DMS114 treated with DMSO at 0.1 percent for 48 hours (cell line): Measurements from ENCODE around the gene ICAM5.
"Not testable (repeated sequence)": the region's sequence is repeated elsewhere in the genome, so short reads cannot be mapped to it uniquely, and the experiment has no call there.

Experiments used
- DNase-seq: peaks from one replicate; lab custom pipeline; 2025; ENCODE audit not compliant: unreplicated experiment; lab: John Stamatoyannopoulos, UW

The ICAM5 gene

GRCh38 chr19:10269333-10270179, 20.2 kb upstream of the ICAM5 start:
- peak; percentile 41 for DNase-seq

GRCh38 chr19:10270180-10270615, 19.6 kb upstream of the ICAM5 start:
- no peak for DNase-seq

DNA sequence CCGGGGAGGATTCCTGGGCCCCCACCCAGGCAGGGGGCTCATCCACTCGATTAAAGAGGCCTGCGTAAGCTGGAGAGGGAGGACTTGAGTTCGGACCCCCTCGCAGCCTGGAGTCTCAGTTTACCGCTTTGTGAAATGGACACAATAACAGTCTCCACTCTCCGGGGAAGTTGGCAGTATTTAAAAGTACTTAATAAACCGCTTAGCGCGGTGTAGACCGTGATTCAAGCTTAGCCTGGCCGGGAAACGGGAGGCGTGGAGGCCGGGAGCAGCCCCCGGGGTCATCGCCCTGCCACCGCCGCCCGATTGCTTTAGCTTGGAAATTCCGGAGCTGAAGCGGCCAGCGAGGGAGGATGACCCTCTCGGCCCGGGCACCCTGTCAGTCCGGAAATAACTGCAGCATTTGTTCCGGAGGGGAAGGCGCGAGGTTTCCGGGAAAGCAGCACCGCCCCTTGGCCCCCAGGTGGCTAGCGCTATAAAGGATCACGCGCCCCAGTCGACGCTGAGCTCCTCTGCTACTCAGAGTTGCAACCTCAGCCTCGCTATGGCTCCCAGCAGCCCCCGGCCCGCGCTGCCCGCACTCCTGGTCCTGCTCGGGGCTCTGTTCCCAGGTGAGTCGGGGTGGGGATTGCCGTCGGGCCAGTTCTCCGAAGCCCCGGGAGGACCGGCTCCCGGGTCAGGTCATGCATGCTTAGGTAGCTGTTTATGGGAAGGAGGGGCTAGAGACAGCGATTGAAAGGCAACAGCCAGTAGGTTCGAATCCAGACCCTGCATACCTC, 18.9 kb upstream of the ICAM5 start, which contains the start of gene ICAM1:
Gene ICAM1, plus strand, starts transcription at position 505 of the 779 bp plus-strand sequence. Its CDS starts 40 bp downstream, at position 545.
- DNase-seq: no peak

- DNase-seq: no peak
Measured at GRCh38 chr19:10271543-10272086, 18.1 kb upstream of the ICAM5 start.

DNA sequence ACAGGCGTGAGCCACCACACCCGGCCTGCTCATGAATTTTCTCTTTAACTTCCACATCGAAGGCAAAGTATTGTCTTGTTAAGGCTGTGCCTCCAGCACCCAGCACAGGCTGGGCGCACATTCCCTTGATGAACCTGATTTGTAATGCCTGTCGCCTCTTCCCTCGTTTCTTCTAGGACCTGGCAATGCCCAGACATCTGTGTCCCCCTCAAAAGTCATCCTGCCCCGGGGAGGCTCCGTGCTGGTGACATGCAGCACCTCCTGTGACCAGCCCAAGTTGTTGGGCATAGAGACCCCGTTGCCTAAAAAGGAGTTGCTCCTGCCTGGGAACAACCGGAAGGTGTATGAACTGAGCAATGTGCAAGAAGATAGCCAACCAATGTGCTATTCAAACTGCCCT, 15.2 kb upstream of the ICAM5 start:
- DNase-seq: no peak

DNA sequence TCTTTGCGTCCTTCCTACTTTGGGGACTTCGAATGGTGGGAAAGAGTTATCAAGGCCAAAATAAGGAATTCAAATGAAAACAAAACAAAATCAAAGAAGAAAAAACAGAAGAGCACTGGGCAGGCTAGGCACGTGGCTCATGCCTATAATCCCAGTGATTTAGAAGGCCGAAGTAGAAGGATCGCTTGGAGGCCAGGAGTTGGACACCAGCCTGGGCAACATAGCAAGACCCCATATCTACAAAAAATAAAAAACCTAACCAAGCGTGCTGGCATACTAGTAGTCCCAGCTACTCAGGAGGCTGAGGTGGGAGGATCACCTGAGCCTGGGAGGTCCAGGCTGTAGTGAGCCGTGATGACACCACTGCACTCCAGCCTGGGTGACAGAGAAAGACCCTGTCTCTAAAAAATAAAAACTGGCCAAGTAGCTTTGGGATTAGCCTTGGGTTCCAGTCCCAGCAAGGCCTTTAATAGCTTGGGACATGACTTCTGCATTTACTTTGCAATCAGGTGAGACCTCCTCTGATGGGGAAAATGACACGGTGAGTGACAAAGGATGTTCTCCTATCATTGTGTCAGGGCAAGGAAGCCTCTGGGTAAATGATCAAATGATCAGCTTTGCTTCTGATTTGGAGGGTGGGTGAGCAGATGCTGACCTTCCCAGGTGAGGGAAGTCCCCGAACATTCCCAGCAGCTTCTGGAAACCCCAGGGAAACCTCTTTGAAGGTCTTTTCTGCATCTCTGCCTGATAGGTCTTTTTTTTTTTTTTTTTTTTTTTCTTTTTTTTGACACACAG, 11.8 kb upstream of the ICAM5 start:
- no peak for DNase-seq

DNA sequence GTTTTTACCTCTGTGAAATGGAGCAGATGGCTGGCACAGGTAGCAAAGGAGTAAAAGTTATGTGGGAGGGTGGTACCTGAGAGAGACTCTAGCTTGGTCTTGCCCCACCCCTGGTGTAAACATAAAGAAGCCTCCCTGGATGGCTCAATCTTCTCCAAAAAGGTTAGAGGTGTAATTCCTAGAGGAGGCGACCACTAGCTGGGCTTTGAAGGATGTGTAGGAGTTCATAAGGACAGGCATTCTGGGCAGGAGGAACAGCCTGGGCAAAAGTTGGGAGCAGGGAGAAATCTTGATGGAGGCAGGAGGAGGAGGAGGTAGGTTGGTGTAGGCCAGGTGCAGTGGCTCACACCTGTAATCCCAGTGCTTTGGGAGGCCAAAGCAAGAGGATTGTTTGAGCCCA, 10.8 kb upstream of the ICAM5 start:
- DNase-seq: no peak

DNA sequence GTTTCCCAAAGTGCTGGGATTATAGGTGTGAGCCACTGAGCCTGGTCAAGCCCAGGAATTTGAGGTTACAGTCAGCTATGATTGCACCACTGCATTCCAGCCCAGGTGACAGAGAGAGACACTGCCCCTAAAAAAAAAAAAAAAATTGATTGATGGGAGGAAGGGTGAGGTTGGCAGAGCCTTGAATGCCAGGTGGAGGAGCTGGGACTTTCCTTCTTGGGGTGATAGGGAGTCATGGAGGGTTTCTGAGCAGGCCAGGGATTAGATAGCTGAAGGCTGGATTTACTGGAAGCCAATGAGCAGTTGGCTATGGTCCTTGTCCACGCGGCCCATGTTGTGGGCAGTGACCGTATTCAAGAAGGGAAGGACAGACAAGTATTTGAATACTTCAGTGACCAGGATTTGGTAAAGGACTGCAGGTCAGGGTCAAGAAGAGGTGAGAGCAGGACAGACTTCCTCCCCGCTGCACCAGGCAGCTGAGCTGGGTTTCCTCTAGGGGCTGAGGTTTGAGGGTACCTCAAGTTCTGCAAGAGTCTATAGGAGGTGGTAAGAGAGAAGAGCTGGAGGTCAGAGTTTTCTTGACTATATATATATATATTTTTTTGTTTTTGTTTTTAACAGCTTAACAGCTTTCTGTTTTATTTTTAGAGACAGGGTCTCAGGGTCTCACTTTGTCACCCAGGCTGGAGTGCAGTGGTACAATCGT, 9.9 kb upstream of the ICAM5 start:
- no peak for DNase-seq

DNA sequence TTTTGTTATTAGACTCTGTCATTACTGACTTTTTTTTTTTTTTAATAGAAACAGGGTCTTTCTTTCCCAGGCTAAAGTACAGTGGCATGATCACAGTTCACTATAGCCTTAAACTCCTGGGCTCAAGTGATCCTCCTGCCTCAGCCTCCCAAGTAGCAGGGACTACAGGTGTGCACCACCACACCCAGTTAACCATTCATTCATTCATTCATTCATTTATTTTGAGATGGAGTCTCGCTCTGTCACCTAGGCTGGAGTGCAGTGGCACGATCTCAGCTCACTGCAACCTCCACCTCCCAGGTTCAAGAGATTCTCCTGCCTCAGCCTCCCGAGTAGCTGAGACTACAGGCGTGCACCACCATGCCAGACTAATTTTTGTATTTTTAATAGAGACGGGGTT, 7.7 kb upstream of the ICAM5 start:
- DNase-seq: not testable (repeated sequence)

DNA sequence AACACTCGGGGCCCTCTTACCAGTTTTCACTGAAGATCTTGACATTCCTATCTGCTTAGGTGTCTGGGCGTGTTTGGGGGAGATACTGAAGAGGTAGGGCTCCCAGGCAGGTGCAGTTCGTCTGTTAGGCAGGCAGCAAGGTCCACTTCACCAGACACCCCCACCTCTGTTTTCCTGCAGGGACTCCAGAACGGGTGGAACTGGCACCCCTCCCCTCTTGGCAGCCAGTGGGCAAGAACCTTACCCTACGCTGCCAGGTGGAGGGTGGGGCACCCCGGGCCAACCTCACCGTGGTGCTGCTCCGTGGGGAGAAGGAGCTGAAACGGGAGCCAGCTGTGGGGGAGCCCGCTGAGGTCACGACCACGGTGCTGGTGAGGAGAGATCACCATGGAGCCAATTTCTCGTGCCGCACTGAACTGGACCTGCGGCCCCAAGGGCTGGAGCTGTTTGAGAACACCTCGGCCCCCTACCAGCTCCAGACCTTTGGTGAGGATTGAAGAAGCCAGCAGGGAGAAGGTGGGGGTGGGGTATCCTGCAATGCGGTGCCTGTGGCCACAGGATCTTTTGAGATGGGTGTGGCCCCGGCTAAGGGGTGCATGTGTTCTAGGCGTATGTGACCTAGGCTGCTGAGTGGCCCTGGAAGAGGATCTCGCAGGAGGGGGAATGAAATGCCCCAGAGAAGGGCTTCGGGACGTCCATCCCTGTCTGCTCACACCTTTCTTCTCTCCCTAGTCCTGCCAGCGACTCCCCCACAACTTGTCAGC, 6.3 kb upstream of the ICAM5 start:
- DNase-seq: no peak

GRCh38 chr19:10284065-10284959, 5.4 kb upstream of the ICAM5 start:
- no peak for DNase-seq

- no peak for DNase-seq
Measured at GRCh38 chr19:10284960-10285278, 4.8 kb upstream of the ICAM5 start.

- DNase-seq: no peak
Measured at GRCh38 chr19:10285393-10285792, 4.4 kb upstream of the ICAM5 start.

DNA sequence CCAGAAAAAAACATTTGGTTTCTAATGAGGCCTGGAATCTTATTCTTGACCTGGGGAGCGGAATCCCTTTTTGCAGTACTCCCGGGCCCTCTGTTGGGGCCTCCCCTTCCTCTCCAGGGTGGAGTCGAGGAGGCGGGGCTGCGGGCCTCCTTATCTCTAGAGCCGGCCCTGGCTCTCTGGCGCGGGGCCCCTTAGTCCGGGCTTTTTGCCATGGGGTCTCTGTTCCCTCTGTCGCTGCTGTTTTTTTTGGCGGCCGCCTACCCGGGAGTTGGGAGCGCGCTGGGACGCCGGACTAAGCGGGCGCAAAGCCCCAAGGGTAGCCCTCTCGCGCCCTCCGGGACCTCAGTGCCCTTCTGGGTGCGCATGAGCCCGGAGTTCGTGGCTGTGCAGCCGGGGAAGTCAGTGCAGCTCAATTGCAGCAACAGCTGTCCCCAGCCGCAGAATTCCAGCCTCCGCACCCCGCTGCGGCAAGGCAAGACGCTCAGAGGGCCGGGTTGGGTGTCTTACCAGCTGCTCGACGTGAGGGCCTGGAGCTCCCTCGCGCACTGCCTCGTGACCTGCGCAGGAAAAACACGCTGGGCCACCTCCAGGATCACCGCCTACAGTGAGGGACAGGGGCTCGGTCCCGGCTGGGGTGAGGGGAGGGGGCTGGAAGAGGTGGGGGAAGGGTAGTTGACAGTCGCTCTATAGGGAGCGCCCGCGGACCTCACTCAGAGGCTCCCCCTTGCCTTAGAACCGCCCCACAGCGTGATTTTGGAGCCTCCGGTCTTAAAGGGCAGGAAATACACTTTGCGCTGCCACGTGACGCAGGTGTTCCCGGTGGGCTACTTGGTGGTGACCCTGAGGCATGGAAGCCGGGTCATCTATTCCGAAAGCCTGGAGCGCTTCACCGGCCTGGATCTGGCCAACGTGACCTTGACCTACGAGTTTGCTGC, 2.7 kb upstream of the ICAM5 start, which contains the start of gene ICAM4:
Gene ICAM4, plus strand, starts transcription at position 153 of the 935 bp plus-strand sequence. Its CDS starts 58 bp downstream, at position 211.
- DNase-seq: no peak

GRCh38 chr19:10288662-10289166, 1.0 kb upstream of the ICAM5 start:
- peak; percentile 52 for DNase-seq

DNA sequence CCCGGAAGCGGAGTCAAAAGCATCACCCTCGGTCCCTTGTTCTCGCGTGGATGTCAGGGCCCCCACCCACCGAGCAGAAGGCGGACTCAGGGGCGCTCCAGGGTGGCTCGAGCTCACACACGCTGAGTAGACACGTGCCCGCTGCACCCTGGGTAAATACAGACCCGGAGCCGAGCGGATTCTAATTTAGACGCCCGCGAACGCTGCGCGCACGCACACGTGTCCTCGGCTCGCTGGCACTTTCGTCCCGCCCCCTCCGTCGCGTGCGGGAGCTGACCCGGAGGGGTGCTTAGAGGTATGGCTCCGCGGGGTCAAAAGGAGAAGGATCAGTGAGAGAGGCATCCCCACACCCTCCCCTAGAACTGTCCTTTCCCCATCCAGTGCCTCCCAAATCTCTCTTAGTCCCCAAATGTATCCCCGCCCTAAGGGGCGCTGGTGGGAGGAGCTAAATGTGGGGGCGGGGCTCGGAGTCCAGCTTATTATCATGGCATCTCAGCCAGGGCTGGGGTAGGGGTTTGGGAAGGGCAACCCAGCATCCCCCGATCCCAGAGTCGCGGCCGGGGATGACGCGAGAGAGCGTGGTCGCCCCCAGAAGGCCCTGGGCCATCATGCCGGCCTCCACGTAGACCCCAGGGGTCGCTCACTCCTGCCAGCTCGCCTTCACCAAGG, 451 bp upstream of the ICAM5 start:
- DNase-seq: peak; percentile 62

- DNase-seq: no peak
Measured at GRCh38 chr19:10290357-10290875, 664 bp downstream of the ICAM5 start.
